Spleen (tissue), 7 donors: ENCODE data around the gene ZNF474.

Experiments
- CTCF ChIP-seq, 11 experiments: fragments of 200-600 bp in 7 of 11; fragments of 450-650 bp in 4 of 11; sonication (generic) in 4 of 11; IDR thresholded peaks in 8 of 11; conservative IDR thresholded peaks in 3 of 11; 1 replicate in 7 of 11; 2 replicates in 4 of 11; pipeline versions ENCODE4 v1.4.0 to v1.8.0; 2016 to 2021; ENCODE audit warnings: antibody characterized with exemption in 11 of 11, inconsistent platforms in 4 of 11, mild to moderate bottlenecking in 1 of 11
- POLR2A ChIP-seq, 3 donors: fragments of 450-650 bp; IDR thresholded peaks; one replicate each; pipeline ENCODE4 v1.5.1; 2017; ENCODE audit warnings: antibody characterized with exemption in 3 of 3, mild to moderate bottlenecking in 1 of 3
- donor health status: DM: no; HTN: no; CAD: no; lungs with moderate emphysema.
- donor health status: DM: no; HTN: no; CAD: no.
- donor health status: DM: no; HTN: no; CAD: no.

DNA sequence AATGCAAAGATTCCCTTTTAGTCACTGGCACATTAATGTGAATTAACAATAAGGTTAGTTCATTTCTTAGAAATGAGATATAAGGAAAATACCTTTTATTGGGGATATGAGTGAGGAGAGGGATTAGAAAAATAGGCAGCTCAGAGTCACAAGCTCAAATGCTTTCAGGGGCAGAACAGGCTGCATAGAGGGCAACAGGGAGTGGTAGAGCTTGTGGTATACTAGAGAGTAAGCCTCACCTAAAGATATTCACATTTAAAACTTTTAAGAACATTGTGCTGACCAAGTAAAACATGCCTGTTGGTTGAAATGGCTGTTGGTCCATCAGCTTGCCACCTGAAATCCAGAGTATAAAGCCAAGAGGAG, 34.7 kb downstream of the ZNF474 start:
- TF ChIP-seq CTCF (IDR thresholded peaks at IDR 0.05 in 8 of 11, conservative IDR thresholded peaks at IDR 0.05 in 3 of 11): no peak
- no peak for TF ChIP-seq POLR2A (IDR thresholded peaks at IDR 0.05)
